H7 (cell line): Measurements from ENCODE around the gene PIK3C2G. TPM values are rescaled to one million over a fixed set of nuclear protein-coding genes. Genes with fewer than 3 reads are reported as not detected.
"Not testable (repeated sequence)": the region's sequence is repeated elsewhere in the genome, so short reads cannot be mapped to it uniquely, and the experiment has no call there.

Source experiments
- DNase-seq: peaks from one replicate; pipeline ENCODE4 v3.0.0; 2012
- H3K27me3 ChIP-seq: 2 replicates; pipeline ENCODE4 v1.6.0; 2011; ENCODE audit warnings: mild to moderate bottlenecking, low read length; ENCODE audit not compliant: control insufficient read depth, insufficient read depth
- H3K36me3 ChIP-seq: replicated peaks from 2 replicates; pipeline ENCODE4 v1.5.1; 2011; ENCODE audit warnings: low read length; ENCODE audit not compliant: control insufficient read depth, insufficient read depth
- H3K4me3 ChIP-seq: 2 replicates; pipeline ENCODE4 v1.5.1; 2011; ENCODE audit warnings: low read depth, mild to moderate bottlenecking, control low read depth, low read length, moderate library complexity; ENCODE audit not compliant: insufficient read depth
- total RNA-seq: library from RNA; depleted of rRNA; stranded (reverse); fragments of >200 nt; shearing (Covaris generic); gene quantifications from 2 replicates; pipeline ENCODE4 v1.2.3, GENCODE V29; 2014

The PIK3C2G gene
- total RNA-seq, 1 experiment from 2014 or later, result not detected

DNA sequence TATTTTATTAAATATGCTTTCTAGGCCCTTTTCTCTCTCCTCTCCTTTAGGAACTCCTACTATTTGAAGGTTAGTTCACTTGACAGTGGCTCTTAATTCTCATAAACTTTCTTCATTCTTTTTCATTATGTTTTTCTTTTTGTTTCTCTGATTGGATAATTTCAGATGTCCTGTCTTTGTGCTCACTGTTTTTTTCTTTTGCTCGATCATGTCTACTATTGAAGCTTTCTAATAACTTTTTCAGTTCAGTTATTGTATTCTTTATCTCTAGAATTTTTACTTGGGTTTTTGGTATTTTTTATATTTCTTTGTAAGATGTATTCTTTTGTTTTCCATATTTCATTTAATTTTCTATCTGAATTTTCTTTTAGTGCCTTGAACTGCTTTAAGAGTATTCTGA lies 261.5 kb downstream of the PIK3C2G start:
- Histone ChIP-seq H3K36me3 (no peaks in the 10 kb centered on the region), H3K27me3 (no peaks in the 10 kb centered on the region), H3K4me3 (no peak overlapping the region)
- no peak for DNase-seq

DNA sequence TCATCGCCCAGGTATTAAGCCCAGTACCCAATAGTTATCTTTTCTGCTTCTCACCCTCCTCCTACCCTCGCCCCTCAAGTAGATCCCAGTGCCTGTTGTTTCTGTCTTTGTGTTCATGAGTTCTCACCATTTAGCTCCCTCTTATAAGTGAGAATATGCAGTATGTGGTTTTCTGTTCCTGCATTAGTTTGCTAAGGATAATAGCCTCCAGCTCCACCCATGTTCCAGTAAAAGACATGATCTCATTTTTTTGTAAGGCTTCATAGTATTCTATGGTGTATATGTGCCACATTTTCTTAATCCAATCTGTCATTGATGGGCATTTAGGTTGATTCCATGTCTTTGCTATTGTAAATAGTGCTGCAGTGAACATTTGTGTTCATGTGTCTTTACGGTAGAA lies 281.2 kb downstream of the PIK3C2G start:
- not testable (repeated sequence) for DNase-seq, H3K4me3 ChIP-seq, H3K36me3 ChIP-seq, H3K27me3 ChIP-seq

DNA sequence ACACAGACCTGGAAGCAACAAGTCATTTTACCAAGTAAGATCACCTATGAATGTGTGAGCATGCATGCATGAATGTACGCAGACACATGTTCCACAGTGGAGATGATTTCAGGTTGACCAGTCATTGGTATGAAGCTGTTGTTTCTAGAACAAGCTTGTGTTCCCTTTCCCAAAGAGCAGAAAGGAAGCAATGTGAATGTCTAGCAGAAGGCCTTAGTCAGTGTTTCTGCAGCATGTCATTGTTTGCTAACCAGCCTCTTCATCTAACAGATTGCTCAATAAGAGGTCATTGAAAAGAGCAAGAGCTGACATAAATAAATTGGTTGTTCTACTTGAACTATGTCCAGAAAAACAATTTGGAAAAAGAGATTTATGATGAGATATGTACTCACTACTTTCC lies 285.1 kb downstream of the PIK3C2G start:
- no peak for DNase-seq
- Histone ChIP-seq H3K36me3 (no peaks in the 10 kb centered on the region), H3K27me3 (no peaks in the 10 kb centered on the region), H3K4me3 (no peak overlapping the region)

DNA sequence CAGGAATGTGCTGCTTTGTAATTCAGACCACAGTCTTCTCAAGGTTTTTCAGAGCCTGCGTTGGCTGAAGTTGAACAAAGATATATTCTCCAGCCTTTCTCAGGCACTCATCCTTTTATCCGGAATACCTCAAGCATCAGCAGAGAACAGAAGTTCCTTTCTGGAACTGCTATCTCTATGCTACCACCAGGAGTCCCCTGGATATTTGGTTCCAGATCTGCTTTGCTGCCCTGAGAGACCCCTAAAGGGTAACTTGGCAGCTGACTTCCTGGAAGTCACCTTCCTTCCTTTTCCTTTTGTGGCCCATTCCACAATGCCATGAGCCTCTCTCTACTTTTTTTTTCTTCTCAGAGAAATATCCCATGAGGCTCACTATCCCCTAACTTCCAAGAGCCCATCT lies 288.3 kb downstream of the PIK3C2G start:
- no peak overlapping the region for H3K4me3 ChIP-seq
- no peaks in the 10 kb centered on the region for H3K27me3 ChIP-seq
- no peaks in the 10 kb centered on the region for H3K36me3 ChIP-seq
- DNase-seq, result peak; percentile 5

DNA sequence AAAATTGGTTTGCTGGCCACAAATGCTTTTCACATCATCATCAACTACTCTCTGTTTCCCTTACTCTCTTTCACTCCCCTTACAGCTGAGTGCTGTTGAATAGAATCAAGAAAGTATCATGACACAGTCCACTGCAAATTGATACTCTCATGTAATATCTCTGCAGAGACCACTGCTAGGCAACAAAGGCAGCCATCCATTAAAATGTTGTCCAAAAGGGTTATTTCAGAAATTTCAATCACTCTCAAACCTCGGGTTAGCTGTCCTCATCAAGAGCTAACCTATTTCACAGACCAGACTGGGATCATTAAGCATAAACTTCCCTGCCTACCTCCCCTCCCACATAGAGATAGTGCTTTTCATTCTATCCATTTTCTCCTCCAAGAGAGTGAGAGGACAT lies 289.8 kb downstream of the PIK3C2G start:
- H3K4me3 ChIP-seq, result no peak overlapping the region
- H3K36me3 ChIP-seq, result no peaks in the 10 kb centered on the region
- no peaks in the 10 kb centered on the region for H3K27me3 ChIP-seq
- no peak for DNase-seq

DNA sequence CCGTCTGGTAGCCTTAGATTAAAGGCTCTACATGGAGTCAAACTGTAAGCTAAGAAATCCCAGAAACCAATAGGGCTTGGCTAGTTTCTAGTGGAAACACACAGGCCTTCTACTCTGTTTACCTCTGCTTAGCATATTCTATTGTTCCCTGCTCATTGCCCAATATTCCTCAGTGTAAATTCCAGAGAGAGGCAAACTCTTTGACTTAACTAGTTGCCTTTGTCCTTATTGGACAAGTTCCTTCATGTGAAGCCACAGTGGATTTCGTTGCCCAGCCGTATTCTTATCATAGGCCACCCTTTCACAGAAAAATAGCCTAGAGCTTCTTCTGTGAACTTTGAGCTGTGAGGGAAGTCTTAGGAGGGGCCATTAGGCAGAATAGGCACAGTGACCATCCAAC lies 290.4 kb downstream of the PIK3C2G start:
- Histone ChIP-seq H3K36me3 (no peaks in the 10 kb centered on the region), H3K27me3 (no peaks in the 10 kb centered on the region), H3K4me3 (no peak overlapping the region)
- DNase-seq, result no peak

DNA sequence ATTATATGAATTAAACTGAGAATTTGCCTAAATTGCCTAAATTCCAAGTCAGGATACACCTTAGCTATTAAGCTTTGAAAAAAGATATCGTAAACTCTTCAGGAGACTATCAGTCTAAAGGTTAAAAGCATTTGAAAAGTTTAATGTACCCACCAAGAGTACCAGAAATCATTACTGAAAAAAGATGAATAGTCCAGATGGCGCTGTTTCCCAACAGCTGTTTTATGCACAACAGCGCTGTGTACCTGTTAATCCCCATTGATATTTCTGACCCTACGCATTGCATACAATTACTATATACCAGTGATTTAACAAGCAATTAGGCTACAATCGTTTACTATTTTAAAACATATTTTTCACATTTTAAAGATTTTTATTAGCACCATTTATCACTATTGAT lies 291.5 kb downstream of the PIK3C2G start:
- Histone ChIP-seq H3K36me3 (no peaks in the 10 kb centered on the region), H3K4me3 (no peak overlapping the region), H3K27me3 (no peaks in the 10 kb centered on the region)
- DNase-seq, result no peak

DNA sequence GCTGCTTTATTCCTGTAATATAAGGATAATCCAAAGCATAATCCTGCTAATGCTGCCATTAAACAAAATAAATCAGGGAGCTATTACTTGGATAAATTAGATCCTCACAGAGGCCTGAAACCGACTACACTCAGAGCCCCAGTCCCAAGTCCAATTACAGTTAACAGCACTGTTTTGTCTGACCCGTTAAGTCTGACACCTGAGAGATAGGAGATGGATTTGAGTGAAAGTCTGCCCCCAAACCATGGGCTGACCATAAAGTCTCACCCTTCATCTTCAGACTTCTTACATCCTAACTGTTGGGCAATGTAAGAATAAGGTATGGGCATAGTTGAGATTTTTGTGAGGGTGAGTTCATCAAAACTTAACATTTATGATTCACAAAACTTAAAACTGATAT lies 294.8 kb downstream of the PIK3C2G start:
- DNase-seq, result no peak
- H3K36me3 ChIP-seq, result no peaks in the 10 kb centered on the region
- H3K27me3 ChIP-seq, result no peaks in the 10 kb centered on the region
- H3K4me3 ChIP-seq, result no peak overlapping the region

DNA sequence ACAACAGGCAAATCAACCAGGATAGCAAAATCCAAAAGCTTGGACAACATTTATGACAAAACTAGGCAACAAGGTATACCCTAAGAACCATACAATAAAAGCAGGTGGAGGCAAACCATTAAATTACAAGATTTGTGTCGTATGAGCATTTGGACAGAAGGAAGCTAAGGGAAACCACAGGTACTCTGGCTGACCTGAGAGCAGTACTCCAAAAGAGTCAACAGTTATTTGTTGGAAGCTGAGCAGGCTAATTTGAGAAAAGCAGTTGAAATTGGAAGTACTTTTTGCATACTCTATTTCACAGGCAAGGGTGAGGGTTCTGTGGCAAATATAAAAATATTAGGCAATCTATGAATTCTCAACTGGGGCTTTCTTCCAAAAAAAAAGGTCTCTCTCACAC lies 297.9 kb downstream of the PIK3C2G start:
- Histone ChIP-seq H3K4me3 (no peak overlapping the region), H3K27me3 (no peaks in the 10 kb centered on the region), H3K36me3 (no peaks in the 10 kb centered on the region)
- DNase-seq, result no peak

DNA sequence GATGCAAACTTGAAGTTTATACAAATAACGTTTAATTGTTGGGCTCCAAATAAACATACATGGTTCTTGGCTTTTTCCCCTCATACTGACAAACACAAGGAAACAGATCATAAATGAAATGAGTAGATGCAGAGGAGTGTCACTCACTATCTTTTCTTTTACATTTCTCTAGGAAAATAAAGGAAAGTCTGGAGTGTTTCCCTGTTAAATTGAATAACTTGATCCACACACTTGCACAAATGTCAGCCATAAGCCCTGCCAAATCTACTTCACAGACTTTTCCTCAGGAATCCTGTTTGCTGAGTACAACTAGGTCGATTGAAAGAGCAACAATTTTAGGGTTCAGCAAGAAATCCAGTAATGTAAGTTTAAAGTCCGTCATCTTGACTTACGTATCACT lies 301.2 kb downstream of the PIK3C2G start:
- DNase-seq, result no peak
- H3K36me3 ChIP-seq, result no peaks in the 10 kb centered on the region
- no peak overlapping the region for H3K4me3 ChIP-seq
- no peaks in the 10 kb centered on the region for H3K27me3 ChIP-seq

DNA sequence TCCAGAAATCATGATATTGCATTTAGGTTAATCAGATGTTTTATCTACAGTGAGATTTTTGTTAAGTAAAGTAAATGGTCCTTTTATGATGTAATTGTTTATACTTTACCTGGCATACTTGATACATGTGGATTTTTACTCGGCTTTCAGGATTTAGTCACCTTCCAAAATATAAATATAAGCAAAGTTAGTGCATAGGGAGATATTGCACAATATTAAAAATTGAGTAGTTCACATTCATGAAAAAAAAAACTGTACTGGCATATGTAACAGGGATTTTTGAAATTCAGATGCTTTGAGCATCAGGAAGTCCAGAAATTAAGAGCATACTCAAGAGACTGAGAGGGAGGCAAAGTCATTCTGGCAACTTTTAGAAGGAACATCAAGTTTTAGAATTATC lies 303.0 kb downstream of the PIK3C2G start:
- Histone ChIP-seq H3K27me3 (no peaks in the 10 kb centered on the region), H3K4me3 (no peak overlapping the region), H3K36me3 (no peaks in the 10 kb centered on the region)
- DNase-seq, result no peak

DNA sequence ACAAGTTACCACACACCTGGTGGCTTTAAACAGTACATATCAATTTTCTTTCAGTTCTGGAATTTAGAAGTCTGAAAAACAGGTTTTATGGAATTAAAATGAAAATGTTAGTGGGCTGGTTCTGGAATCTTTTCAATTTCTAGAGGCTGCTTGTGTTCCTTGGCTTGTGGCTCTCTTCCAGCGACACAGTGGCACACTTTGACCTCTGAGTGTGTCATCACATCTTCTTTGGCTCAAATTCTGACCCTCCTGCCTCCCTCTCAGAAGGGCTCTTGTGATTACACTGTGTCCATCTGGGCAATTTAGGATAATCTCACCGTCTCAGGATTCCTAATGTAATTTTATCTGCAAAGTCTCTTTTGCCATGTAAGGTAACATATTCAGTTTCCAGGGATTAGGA lies 306.5 kb downstream of the PIK3C2G start:
- Histone ChIP-seq H3K36me3 (no peaks in the 10 kb centered on the region), H3K27me3 (no peaks in the 10 kb centered on the region)

DNA sequence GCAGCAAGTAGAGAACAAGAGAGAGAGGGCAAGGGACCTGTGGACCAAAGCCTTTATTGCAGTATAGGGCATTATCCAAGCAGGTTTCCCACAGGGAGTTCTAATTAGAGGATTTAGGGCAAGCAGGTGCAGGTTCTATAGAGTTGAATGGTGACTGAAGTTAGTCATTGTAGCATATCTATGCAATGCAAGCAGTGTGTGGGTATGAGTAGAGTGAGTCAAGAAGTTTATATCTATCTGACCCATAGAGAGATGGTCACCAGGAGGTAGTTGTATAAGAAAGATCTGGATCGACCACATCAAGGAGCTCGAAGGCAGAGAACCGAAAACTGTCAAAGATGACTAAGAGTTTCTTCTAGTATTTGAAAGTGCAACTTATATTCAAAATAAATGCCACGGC lies 309.2 kb downstream of the PIK3C2G start:
- Histone ChIP-seq H3K36me3 (no peaks in the 10 kb centered on the region), H3K27me3 (no peaks in the 10 kb centered on the region)
- DNase-seq, result no peak

More for the DNA sequence above, 306.5 kb downstream of the PIK3C2G start:
- DNase-seq, result no peak
- H3K4me3 ChIP-seq, result no peak overlapping the region

DNA sequence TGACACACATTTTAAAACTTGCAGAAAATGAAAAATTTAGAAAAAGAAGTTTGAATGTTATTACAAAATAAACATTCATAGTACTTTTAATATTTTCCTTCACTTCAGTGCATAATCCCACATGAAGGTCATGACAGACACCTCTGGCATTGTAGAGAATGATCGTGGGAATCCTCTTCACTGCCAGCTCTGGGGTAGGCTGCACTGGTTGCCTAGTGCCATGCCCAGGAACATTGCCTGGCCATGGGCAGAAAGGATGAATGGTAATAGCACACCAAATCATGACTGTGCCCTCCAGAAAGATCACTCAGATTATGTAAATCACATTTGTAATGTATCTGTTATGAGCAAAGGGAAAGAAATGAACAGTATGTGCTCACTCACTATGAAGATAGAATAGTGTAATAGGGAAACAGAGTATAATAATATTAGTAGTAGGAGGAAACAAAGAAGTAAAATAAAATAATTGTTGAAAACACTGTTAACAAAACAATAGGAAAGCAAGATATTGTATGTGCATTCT lies 314.8 kb downstream of the PIK3C2G start:
- H3K4me3 ChIP-seq, result no peak overlapping the region
- no peak for DNase-seq
- no peaks in the 10 kb centered on the region for H3K27me3 ChIP-seq
- H3K36me3 ChIP-seq, result no peaks in the 10 kb centered on the region

More for the DNA sequence above, 309.2 kb downstream of the PIK3C2G start:
- no peak overlapping the region for H3K4me3 ChIP-seq

DNA sequence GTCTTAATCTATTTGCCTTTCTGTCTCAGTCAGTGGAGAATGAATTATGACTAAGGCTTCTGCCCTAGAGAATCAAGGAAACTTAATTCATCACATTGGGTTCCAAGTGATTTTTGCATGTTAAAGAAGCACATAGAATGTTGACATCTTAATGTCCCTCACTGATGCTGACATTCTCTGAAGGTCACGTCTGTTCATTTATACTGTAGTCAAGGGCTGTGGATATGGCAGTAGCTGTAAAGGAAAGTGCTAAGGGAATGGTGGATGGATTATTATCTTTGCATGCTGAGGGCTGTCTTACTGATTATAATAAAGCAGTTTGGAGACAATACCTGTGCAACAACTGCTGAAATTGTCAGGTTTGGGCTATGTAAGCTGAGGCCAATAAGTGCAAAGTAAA lies 315.3 kb downstream of the PIK3C2G start:
- no peaks in the 10 kb centered on the region for H3K36me3 ChIP-seq
- H3K27me3 ChIP-seq, result no peaks in the 10 kb centered on the region
- no peak overlapping the region for H3K4me3 ChIP-seq
- DNase-seq, result no peak

DNA sequence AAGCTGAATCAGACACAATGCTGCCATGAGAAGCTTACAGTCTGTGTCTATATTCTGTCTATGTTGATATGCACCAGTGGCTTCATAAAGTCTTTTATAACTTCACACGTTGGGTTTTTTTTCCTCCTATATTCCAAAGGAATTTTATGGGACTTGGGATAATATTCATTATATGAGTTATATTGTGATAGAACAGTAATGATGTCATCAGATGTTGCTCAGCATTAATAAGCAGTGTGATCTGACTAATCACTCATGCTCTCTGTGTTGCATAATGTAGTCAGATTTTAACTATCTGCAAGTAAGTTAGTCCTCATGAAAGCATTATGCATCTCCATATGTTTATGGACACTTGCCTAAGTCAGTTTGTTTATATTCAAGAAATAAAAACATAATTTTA lies 316.9 kb downstream of the PIK3C2G start:
- Histone ChIP-seq H3K4me3 (no peak overlapping the region), H3K36me3 (no peaks in the 10 kb centered on the region), H3K27me3 (no peaks in the 10 kb centered on the region)
- no peak for DNase-seq
